GM19468 (cell line): ENCODE results near the gene TWNK.

Source experiments
- ATAC-seq: cut with Tn5 transposase; IDR thresholded peaks from one replicate; pipeline ENCODE4 v1.9.1; 2021; ENCODE audit warnings: mild to moderate bottlenecking, moderate library complexity, moderate number of reproducible peaks; ENCODE audit not compliant: unreplicated experiment; ENCODE audit errors: extremely low read depth

The TWNK gene

DNA sequence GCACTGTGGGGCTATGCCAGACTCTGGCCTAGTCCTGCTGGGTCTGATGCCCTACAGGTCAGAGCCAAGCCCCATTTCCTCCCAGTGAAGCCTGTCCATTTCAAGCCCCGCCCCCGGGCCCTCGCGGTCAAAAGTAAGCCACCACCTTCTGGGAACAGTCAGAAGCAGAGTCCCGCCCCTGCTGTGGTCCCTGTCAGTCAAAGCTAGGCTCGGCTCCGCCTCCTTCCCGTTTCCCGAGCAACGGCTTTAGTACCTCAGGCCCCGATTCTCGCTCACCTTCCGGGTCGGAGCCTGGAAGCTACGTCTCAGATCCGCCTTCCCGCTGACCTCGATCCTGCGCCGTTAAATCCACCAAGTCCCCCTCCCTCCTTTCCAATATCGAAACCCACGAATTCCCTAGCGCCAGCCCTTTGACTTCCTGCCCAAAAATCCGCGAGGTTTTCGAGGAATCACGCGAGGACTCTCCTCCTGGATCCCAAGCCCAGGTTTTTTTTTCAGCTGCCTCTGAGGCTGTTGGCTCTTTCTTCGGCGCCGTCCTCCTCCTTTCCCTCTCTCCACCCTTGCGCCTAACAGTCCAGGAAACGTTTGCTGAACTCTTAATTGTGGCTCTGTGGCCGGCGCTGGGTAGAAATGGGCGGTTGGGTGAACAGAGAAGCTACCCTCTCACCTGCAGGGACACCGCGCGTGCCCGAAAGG, 55.5 kb downstream of the TWNK start:
- peak; percentile 75 for ATAC-seq

DNA sequence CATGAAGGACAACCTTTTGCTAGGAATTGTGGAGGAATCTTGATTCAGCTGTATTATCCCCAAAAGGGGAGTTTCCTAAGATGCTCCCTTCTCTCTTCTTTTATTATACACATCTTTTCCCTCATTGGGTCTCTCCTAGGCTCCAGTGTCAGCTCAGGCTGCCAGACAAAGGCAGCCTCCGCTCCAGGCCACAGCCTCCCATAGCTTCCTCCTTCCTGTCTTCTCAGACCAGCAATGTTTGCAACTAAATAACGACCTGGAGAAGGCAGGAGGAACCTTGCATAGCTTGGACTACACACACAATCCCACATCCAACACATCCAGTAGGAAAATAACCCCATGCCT, 56.0 kb downstream of the TWNK start:
- no peak for ATAC-seq
